Stimulated activated CD8-positive, alpha-beta memory T cell treated with anti-CD3 and anti-CD28 coated beads, Interleukin-15, amount 100 ng/mL, for 1 hour (primary cell): Measurements from ENCODE around the gene FAM241A.
"Not testable (repeated sequence)": the region's sequence is repeated elsewhere in the genome, so short reads cannot be mapped to it uniquely, and the experiment has no call there.

Source experiments
- DNase-seq: peaks from one replicate; pipeline ENCODE4 v3.0.0-alpha.2; 2020; ENCODE audit warnings: low read depth

Gene FAM241A

DNA sequence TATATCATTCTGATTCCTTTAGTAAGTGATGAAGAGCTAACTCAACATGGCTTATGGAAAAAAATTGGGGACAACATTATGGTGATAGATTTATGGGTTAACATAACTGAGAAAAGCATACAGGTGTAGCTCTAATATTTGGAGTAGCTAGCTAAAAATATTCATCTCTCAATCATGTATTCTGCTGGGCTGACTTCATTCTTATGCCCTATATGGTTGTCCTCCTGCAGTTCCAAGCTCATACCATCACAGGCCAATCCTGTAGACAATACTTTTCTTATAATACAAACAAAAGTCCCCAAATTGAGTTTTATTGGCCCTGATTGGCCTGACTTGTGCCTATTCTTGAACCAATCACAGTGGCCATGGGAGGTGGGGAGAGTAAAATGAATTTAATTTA lies 6.7 kb upstream of the FAM241A start:
- DNase-seq: no peak

DNA sequence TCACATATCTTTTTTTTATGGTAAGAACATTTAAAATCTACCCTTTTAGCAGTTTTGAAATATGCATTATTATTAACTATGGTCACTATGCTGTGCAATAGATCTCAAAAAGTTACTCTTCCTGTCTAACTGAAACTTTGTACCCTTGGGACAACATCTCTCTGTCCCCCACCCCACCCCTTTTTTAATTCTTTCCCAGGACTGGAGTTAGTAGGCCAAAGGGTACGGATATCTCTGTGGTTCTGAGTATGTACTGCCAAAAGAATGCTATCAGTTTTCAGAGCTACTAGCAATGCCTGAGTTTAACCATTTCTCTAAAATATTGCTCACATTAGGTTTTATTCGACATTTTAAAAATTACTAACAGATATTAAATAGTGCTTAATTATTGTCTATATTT lies 4.7 kb upstream of the FAM241A start:
- DNase-seq: no peak

DNA sequence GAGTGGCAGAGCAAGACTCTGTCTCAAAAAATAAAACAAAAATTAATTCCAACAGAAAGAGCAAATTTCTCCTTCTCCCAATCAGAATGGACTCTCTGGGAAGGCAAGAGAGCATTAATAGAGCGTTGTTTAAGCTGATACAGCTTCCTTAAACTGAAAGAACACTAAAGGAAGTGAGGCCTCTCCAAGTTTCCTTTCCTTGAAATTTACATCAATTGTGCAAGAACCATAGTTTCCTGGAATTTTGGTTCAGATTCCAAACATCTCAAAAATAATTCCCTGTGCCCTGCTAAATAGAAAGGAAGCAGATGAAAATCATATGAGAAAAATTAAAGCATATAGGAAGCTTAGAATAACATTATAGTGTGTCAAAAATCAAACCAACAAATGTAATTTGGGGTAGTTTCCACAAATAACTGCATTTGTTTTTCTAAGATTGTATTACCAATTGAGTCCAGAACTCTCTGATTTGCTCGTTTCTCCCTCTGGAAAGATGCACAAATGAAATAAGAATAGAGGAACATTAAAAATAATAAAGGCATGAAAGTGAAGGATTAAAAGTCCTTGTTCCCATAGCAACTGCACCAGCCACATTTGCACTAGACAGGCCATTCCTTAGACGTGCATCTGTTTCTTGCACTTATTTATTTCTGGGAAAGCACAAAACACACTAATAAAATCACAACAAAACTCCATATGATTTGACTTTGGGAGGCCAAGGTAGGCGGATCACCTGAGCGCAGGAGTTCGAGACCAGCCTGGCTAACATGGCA lies 3.7 kb upstream of the FAM241A start:
- no peak for DNase-seq

DNA sequence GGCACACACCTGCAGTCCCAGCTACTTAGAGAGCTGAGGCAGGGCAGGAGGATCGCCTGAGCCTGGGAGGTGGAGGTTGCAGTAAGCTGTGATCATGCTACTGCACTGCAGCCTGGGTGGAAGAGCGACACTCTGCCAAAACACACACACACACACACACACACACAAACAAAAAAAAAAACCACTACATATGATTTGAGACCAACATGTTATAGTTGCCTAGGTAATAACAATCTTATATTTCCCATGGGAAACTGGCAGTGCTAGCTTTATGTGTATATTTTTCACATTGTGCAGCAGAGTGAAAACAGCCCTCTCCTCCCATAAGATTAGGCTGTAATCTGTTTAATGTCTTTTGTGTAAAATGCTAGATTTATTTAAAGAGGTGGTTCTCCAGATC lies 3.1 kb upstream of the FAM241A start:
- DNase-seq: no peak

DNA sequence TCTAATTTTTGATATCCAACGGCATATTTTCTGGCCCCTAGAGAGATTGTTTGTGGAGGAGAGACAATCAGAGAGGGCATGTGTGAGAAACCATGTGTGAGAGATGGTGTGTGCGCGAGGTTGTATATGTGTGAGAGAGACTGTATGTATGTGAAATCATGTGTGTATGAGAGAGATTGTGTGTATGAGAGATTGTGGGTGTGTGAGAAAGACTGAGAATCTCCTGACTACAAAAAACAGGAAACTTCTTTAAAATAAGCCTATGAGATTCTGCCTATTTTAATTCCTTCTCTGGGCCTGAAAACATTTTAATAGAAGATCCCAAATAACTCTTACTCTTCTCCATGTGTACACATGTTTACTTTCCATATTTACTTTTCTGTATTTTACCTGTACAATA lies 1.5 kb upstream of the FAM241A start:
- DNase-seq: no peak

DNA sequence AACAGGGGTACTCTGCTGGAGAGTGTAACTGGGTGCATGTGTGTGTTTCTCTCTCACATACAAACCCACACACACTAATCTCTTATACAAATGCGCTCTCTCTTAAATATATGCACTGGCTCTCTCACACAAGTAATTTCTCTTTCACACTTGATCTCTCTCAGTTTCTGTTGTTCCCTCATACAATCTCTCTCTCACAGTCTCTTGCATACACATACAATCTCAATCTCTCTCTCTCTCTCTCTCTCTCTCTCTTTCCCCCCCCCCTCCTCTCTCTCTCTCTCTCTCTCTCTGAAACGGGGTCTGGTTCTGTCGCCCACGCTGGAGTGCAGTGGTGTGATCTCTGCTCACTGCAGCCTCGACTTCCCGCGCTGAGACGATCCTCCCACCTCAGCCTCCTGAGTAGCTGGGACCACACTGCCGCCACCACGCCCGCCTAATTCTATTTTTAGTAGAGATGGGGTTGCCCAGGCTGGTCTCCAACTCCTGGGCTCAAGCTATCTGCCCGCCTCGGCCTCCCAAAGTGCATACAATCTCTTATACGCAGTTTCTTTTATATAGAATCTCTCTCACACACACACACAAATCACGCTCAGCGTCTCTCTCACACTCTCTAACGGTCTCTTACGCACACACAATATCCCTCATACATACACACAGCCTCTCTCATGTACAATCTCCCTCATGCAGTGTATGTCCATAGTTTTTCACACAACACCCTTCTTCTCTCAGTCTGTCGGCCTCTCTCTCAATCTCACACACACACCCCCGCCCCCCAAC lies 518 bp upstream of the FAM241A start:
- DNase-seq: no peak

DNA sequence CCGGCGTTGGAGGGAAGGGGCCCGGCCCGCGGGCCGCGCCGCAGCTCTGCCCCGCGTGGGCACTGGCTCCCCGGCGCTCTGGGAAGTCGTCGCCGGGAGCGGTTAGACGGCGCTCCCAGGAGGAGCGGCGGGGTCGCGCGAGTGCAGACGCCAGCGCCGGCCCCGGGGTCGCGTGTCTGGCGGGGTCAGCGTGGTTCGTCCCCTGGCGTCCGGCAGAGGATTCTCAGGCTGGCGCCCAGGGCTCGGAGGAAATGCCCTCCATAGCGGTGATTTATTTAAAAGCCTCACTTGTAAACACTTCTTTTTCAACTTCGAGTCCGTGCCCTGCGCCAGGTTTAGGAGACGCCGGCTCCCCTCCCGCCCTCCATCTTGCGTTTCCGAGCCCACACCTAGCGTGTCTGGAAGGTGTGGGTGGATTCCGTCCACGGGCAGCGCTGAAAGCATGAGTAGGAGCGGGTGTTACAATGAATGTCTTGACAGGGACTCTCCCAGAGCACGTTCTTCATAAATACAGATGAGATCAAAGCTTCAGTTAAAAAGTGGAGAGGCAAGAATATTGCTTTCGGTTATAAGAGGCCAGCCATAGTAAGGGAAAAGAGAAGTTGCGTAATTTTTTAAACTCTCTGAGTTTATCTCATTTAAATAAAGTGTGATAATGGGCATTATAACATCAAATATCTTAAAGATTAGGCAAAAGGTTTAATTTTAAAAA lies 692 bp downstream of the FAM241A start:
- peak; percentile 30 for DNase-seq

DNA sequence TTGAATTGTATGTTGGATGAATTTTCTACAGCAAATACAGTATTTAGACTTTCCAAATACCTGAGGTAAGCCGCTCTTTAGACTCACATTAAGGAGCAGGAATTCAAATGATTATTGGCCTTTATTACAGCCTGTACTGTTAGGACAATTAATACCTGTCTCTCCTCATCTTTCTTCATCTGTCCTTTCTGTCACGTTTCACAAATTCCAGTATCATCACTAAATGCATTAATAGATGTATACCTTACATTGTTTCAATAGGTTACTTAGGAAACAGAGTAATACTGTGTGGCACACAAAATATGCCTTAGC lies 1.2 kb downstream of the FAM241A start:
- no peak for DNase-seq

DNA sequence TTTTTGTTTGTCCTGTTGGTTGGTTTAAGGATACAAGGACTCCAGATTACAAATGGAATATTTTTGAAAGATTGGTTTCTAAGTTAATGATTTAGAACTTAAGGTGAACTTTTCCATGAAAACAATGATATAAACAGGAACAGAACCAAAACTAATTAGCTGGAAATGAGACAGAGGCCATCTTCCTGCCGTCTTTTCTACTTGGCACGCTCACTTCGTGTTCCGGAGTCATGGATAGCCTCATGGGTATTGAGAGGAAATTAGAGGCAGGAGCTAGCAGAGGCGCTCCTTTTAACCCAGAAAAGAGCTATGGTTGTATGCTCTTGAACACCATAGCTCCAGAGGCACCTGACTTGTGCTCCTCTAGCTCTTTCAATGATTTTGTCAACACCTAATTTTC lies 2.4 kb downstream of the FAM241A start:
- no peak for DNase-seq

DNA sequence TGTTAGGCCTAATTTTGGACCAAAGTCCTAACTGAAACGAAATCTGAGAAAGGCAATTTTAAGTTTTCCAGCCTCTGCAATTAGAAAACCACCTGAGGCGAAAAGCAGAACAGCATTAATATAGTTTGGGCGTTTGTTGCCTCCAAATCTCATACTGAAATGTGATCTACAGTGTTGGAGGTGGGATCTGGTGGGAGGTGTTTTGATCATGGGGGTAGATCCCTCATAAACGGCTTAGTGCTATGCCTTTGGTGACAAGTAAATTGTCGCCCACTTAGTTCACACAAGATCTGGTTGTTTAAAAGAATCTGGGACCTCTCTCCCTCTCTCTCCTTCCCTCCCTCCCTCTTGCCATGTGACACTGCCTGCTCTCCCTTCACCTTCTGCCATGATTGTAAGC lies 5.7 kb downstream of the FAM241A start:
- DNase-seq: no peak

DNA sequence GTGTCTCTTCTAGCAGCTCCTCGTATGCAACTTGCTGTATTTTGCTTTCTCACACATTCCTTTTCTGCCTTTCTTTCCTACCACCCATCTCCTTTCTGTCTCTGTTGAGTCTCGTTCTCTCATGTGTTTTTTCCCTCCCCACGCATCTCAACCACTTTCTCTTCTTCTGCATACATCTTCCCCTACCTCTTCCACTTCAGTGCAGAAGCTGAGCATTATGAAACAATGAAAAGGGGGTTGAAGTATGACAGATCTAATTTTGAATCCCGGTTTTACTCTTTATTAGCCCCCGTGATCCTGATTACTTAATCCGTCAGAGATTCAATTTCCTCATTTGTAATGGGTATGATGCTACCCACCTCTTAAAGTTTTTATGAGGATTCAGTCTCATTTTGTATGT lies 7.3 kb downstream of the FAM241A start:
- DNase-seq: no peak

DNA sequence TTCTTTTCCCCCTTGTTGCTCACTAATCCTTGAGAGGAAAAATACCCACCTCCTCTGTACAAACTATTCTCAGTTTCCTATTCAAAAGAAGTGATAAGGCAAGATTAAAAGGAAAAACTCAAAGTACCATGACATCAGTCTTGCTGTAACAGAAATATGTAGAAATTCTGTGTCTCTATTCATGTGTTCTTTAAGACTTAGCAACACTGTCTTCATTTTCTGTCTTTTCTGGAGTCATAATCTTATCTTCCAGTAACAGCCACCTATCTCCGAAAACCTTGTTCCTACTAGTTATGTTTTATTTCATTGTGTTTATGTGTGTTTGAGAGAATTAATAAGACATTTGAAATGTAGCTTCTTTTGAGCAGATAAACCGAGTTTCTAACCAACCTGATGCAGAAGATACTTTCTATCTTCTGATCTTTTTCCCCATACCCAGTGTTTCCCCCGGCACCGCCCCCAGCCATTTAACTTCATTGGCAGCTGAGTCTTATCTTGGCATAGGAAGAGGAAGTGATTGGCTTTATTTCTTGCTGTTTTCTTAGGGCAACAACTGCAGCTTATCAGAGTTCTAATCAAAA lies 8.0 kb downstream of the FAM241A start:
- no peak for DNase-seq

DNA sequence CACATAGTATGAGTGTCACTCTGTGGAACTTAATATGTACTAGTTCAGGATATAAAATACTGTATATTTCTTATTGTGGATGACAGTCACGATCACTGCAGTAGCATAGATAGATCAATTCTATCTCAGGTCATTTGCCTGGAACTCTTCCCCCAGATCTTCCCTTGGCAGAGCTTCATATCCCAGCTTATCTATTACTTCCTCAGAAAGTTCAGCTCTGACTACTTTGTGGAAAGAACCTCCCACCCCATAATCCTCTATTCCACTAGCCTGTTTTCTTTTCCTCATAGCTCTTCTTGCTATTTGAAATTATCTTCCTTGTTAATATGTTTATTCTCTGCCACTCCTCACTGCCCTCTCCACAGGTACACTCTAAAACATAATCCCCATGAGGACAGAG lies 10.9 kb downstream of the FAM241A start:
- DNase-seq: no peak

DNA sequence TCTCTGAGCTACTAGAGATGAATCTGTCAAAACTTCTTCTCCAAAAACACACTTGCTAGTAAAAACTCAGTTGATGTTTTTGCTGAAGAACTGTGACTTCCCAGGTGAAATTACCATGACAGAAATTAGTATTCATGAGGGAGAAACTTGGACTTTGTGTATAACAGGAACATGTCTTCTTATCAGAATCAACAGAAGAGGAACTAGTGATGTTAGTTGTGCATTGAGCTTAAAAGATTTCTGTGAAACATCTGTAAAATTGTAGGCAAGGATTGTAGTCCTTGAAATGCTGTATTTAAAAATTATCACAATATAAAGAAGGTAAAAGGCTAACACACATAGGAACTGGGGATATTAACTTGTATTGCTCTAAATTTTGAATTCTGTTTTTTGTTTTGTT lies 11.3 kb downstream of the FAM241A start:
- DNase-seq: no peak

DNA sequence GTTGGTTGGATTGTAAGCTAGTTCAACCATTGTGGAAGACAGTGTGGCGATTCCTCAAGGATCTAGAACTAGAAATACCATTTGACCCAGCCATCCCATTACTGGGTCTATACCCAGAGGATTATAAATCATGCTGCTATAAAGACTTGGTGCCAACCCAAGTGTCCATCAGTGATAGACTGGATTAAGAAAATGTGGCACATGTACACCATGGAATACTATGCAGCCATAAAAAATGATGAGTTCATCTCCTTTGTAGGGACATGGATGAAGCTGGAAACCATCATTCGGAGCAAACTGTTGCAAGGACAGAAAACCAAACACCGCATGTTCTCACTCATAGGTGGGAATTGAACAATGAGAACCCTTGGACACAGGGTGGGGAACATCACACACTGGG lies 18.5 kb downstream of the FAM241A start:
- not testable (repeated sequence) for DNase-seq

DNA sequence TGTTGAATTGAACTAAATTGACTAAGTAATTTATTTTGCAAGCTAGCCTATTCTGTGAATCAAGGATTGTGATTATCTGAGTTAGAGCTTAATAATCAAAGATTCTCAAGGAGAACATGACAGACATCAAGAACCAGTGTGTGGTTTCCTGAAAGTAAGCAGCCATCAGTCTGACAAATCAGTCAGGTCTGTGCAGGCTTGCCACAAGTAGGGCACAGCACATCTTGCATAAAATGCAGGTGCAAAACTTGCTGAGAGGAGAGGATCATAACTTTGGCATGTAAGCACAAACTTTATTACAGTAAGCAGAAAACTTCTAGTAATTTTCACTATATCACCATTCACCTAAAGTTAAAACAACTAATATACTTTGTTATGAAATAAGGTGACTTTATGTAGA lies 22.5 kb downstream of the FAM241A start:
- DNase-seq: no peak

DNA sequence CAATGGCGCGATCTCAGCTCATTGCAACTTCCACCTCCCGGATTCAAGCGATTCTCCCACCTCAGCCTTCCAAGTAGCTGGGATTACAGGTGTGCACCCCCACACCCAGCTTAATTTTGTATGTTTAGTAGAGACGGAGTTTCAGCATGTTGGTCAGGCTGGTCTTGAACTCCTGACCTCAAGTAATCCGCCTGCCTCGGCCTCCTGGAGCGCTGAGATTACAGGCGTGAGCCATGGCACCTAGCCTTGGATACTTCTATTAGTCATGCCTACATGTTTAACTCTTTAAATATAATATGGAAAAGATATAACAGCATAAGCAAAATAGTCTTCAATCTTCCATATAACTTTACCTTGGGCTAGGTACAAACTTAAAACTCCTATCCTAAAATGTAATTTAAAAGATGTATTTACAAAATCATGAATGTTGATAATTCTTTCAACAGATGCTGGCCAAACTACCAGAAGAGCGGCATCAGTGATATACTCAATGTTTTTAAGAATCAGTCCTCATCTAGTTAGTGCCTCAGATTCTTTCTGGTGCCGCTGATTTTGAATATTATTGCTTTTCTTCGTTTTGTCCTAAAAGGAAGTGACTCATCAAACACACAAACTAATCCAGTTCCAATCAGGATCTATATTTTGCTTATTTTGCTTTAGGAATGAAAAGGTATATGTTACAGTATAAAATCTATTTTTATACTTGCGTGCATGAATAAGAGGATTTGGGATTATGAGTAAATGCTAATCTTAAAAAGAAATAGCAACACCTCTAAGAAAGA lies 23.7 kb downstream of the FAM241A start:
- no peak for DNase-seq

DNA sequence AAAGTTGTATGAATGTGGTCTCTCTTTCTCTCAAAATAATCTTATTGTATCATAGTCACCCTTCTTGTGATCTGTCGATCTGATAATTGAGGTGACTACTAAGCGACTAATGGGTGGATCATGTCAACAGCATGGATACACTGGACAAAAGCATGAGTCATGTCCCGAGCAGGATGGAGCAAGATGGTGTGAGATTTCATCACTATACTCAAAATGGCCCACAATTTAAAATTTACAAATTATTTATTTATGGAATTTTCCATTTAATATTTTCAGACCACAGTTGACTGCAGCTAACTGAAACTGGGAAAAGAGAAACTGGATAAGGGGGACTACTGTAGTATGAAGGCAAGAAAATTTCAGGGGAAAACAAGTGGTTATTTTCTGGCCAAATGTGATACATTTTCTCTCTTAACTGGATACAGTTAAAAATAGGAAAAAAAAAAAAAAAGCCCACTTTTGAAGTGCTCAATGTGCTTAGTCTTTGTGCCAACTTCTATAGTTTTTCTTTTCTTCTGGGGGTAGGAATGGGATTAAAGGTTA lies 25.3 kb downstream of the FAM241A start:
- DNase-seq: no peak

DNA sequence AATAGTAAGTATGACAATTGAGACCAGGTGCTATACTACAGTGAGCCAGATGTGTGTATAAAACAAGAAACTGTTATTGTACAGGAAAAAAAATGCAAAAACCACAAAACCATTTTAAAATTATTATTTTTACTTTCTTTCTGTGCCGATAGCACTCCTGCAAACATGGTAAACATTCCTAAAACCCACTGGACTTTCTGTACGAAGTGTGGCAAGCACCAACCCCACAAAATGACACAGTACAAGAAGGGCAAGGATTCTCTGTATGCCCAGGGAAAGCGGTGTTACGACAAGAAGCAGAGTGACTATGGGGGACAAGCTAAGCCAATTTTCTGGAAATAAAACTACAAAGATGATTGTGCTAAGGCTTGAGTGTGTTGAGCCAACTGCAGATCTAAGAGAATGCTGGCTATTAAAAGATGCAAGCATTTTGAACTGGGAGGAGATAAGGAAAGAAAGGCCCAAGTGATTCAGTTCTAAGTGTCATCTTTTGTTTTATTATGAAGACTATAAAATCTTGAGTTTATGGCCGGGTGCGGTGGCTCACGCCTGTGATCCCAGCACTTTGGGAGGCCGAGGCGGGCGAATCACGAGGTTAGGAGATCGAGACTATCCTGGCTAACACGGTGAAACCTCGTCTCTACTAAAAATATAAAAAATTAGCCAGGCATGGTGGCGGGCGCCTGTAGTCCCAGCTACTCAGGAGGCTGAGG lies 26.0 kb downstream of the FAM241A start:
- not testable (repeated sequence) for DNase-seq

DNA sequence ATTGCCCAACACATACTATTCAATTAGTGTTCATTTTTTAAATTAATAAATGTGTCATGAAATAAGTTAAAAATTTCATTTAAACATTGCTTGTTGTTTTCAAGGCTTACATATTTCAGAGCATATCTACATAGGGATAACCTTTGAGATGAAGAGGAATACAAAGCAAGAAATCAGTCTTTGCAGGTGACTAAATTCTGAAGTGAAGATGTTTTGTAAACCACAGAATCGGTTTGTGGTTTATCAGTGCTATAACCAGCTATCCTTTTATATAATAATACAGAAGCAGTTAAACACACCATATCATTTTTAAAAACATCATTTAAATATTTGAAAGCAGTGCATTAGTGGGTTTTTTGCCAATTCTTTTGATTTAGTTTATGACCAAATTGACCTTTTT lies 26.9 kb downstream of the FAM241A start:
- DNase-seq: no peak
